K562 (cell line): ENCODE results near the gene PTAR1. TPM values are rescaled to one million over a fixed set of nuclear protein-coding genes. Genes with fewer than 3 reads are reported as not detected.

ENCODE experiments used
- ATAC-seq: fragments of 200-7000 bp; cut with Tn5 transposase; 3 replicates; pipeline ENCODE4 v1.9.1; 2020; ENCODE audit warnings: moderate library complexity
- BruUV-seq: library from RNA; stranded (reverse); fragments of 400-500 nt; replicated peaks from 2 replicates; lab custom pipeline; 2021; lab: Mats Ljungman, UMichigan
- CTCF ChIA-PET: fragments of 300-600 bp; formaldehyde crosslinking; extraction: SDS; loops from one replicate; lab custom pipeline; 2021; ENCODE audit warnings: low intra/inter-chr PET ratio; lab: Yijun Ruan, JAX
- POLR2A ChIA-PET: fragments of 300-600, 350-650 bp; sonication (Branson Sonifier 250); formaldehyde crosslinking; extraction: SDS; loops from one replicate; lab custom pipeline; 2021; ENCODE audit warnings: antibody characterized with exemption, inconsistent platforms; lab: Yijun Ruan, JAX
- DNase-seq, 4 experiments: peaks; one replicate each; pipeline versions ENCODE4 v3.0.0 to v3.0.0-alpha.2; 2011 to 2018; ENCODE audit warnings: low spot score in 3 of 4, mixed read lengths in 3 of 4; ENCODE audit errors: extremely low read depth in 1 of 4
- FAIRE-seq: peaks from 2 replicates; lab custom pipeline; 2011; peaks lifted over from hg19 to GRCh38; lab: Jason Lieb, UNC
- H2AFZ ChIP-seq: 2 replicates; pipeline ENCODE4 v1.6.0; 2011; ENCODE audit warnings: low read depth, low read length, control low read depth, inconsistent platforms
- H3K27ac ChIP-seq: fragments of 200-600 bp; 3 replicates; pipeline ENCODE4 v1.8.0; 2011; ENCODE audit warnings: low read depth, mild to moderate bottlenecking, control low read depth, inconsistent platforms, low read length, moderate library complexity, mixed read lengths; ENCODE audit errors: extremely low read depth
- H3K27me3 ChIP-seq, 2 experiments: fragments of 300-600 bp in 1 of 2; 2 replicates in 1 of 2; 3 replicates in 1 of 2; pipeline versions ENCODE4 v1.6.0 to v1.8.0; 2011; ENCODE audit warnings: inconsistent platforms in 2 of 2, low read length in 2 of 2, mild to moderate bottlenecking in 1 of 2, mixed read lengths in 1 of 2, moderate library complexity in 1 of 2; ENCODE audit not compliant: control insufficient read depth in 2 of 2, insufficient read depth in 2 of 2
- H3K36me3 ChIP-seq: fragments of 300-600 bp; 3 replicates; pipeline ENCODE4 v1.8.0; 2011; ENCODE audit warnings: mild to moderate bottlenecking, low read length, inconsistent platforms; ENCODE audit not compliant: control insufficient read depth, insufficient read depth
- H3K4me1 ChIP-seq, 2 experiments: fragments of 200-600 bp in 1 of 2; replicated peaks in 1 of 2; 2 replicates in 1 of 2; 3 replicates in 1 of 2; pipeline versions ENCODE4 v1.5.1 to v1.8.0; 2011; ENCODE audit warnings: inconsistent platforms in 2 of 2, low read length in 2 of 2, mild to moderate bottlenecking in 1 of 2, mixed read lengths in 1 of 2, moderate library complexity in 1 of 2; ENCODE audit not compliant: control insufficient read depth in 2 of 2, insufficient read depth in 2 of 2
- H3K4me2 ChIP-seq: 2 replicates; pipeline ENCODE4 v1.6.1; 2011; ENCODE audit warnings: low read length, control low read depth, inconsistent platforms, mixed read lengths; ENCODE audit not compliant: insufficient read depth
- H3K4me3 ChIP-seq: fragments of 200-600 bp; sonication (generic), shearing (Covaris generic); 2 replicates; pipeline ENCODE4 v1.5.1; 2016; ENCODE audit warnings: control low read depth, inconsistent platforms
- H3K79me2 ChIP-seq: fragments of 200-600 bp; 3 replicates; pipeline ENCODE4 v1.8.0; 2011; ENCODE audit warnings: low read length, inconsistent platforms; ENCODE audit not compliant: control insufficient read depth, insufficient read depth
- H3K9ac ChIP-seq, 2 experiments: 2 replicates each; pipeline versions ENCODE4 v1.6.0 to v1.6.1; 2011; ENCODE audit warnings: low read depth in 2 of 2, low read length in 2 of 2, control low read depth in 1 of 2, inconsistent platforms in 1 of 2, mild to moderate bottlenecking in 1 of 2, mixed read lengths in 1 of 2; ENCODE audit not compliant: insufficient read depth in 1 of 2
- H3K9me1 ChIP-seq: one replicate; pipeline ENCODE4 v1.6.0; 2011; ENCODE audit warnings: inconsistent platforms, mild to moderate bottlenecking, low read length, moderate library complexity; ENCODE audit not compliant: control insufficient read depth, insufficient read depth
- H3K9me3 ChIP-seq: replicated peaks from 2 replicates; pipeline ENCODE4 v1.5.1; 2011; ENCODE audit warnings: low read depth, low read length, inconsistent platforms; ENCODE audit not compliant: control insufficient read depth, insufficient read depth
- H4K20me1 ChIP-seq: replicated peaks from 2 replicates; pipeline ENCODE4 v1.6.1; 2011; ENCODE audit warnings: low read length, inconsistent platforms, mixed read lengths; ENCODE audit not compliant: control insufficient read depth, insufficient read depth
- PBX2 ChIP-seq, 2 experiments: IDR thresholded peaks in 1 of 2; conservative IDR thresholded peaks in 1 of 2; 2 replicates each; pipeline ENCODE4 v1.6.1; 2016; ENCODE audit warnings: low read depth in 2 of 2, mild to moderate bottlenecking in 1 of 2, missing compliant biosample characterization in 1 of 2, missing genetic modification characterization in 1 of 2, moderate library complexity in 1 of 2
- SRF ChIP-seq, 2 experiments: fragments of 250-450, 450-650 bp in 1 of 2; sonication (Bioruptor Pico) in 1 of 2; sonication (generic) in 1 of 2; formaldehyde crosslinking; IDR thresholded peaks; 2 replicates each; pipeline versions ENCODE4 v1.5.0 to v1.5.1; 2020 to 2022; ENCODE audit warnings: mild to moderate bottlenecking in 1 of 2, missing genetic modification reagents in 1 of 2
- ZNF57 ChIP-seq: fragments of 450-650 bp; formaldehyde crosslinking; IDR thresholded peaks from 2 replicates; pipeline ENCODE4 v1.4.0; 2020; ENCODE audit warnings: mild to moderate bottlenecking, moderate library complexity
- ZNF639 ChIP-seq, 2 experiments: fragments of 200-800 bp in 1 of 2; sonication (Bioruptor generic) in 1 of 2; sonication (generic) in 1 of 2; formaldehyde crosslinking in 1 of 2; IDR thresholded peaks in 1 of 2; conservative IDR thresholded peaks in 1 of 2; 2 replicates each; pipeline versions ENCODE4 v1.5.0 to v1.6.1; 2016 to 2020; ENCODE audit warnings: missing compliant biosample characterization in 1 of 2, missing genetic modification characterization in 1 of 2, missing genetic modification reagents in 1 of 2
- ZNF766 ChIP-seq: fragments of 200-800 bp; sonication (Bioruptor generic); conservative IDR thresholded peaks from 2 replicates; pipeline ENCODE4 v1.6.1; 2016; ENCODE audit warnings: missing genetic modification characterization, missing compliant biosample characterization
- WGBS: fragments of 100-300 bp; shearing (Covaris generic); methylation state at CpG from one replicate; pipeline ENCODE4 v1.1.6; 2016; ENCODE audit warnings: low coverage, mixed read lengths; ENCODE audit not compliant: insufficient coverage; ENCODE audit errors: missing lambda C conversion rate; 5-methylcytosine and 5-hydroxymethylcytosine counted together
- in situ Hi-C: fragments of 300-500 bp; cut with MboI; formaldehyde crosslinking; loops from 4 replicates; pipeline ENCODE4 v1.15.0; 2018; ENCODE audit warnings: inconsistent platforms, mixed read lengths
- intact Hi-C: fragments of 100-400 bp; cut with micrococcal nuclease; formaldehyde crosslinking; loops from 2 replicates; pipeline ENCODE4 v1.14.2; 2022
- polyA plus RNA-seq, 8 experiments: library from polyadenylated mRNA; depleted of rRNA in 4 of 8; stranded (reverse) in 5 of 8; unstranded in 3 of 8; fragments of >200 nt; fragmentation: Nextera tagmentation in 2 of 8; fragmentation: Illumina TruSeq in 1 of 8; extraction: Ambion mirVana in 2 of 8; extraction: Trizol in 1 of 8; gene quantifications; 2 replicates each; pipeline versions ENCODE4 v1.2.1 to v1.2.3, GENCODE V29; 2011 to 2014; ENCODE audit warnings: inconsistent platforms in 1 of 8, missing spikeins in 1 of 8
- total RNA-seq, 7 experiments: library from RNA; depleted of rRNA in 6 of 7; stranded (reverse); fragments of >200 nt in 6 of 7; fragmentation: Illumina TruSeq in 2 of 7; extraction: Trizol in 2 of 7; gene quantifications; 2 replicates each; pipeline versions ENCODE4 v1.2.1 to v1.2.3, GENCODE V29; 2011 to 2021; ENCODE audit warnings: low replicate concordance in 1 of 7

Gene PTAR1
- total and polyA plus RNA-seq, 9 of the 15 experiments (the other 6 are each of a cell fraction or from before 2014, with no cell fraction given): 10.1 to 48.0 (median 28.0) TPM

GRCh38 chr9:69731348-69731747 lies 28.5 kb downstream of the PTAR1 start:
- in situ Hi-C loops: no loop called here
- no peak for ATAC-seq
- TF ChIP-seq SRF (CRISPR knock-in tag; IDR thresholded peaks at IDR 0.05) (no peak), PBX2 (CRISPR knock-in tag; IDR thresholded peaks at IDR 0.05; ENCODE audit: low read depth) (no peak), PBX2 (tag; conservative IDR thresholded peaks at IDR 0.05; ENCODE audit: low read depth) (no peak), ZNF639 (CRISPR knock-in tag; conservative IDR thresholded peaks at IDR 0.05 in 1 of 2, IDR thresholded peaks at IDR 0.05 in 1 of 2) (no peak), ZNF57 (no peak), ZNF766 (CRISPR knock-in tag) (no peak)

More at GRCh38 chr9:69731348-69731747, 28.5 kb downstream of the PTAR1 start:
- no peaks in the 10 kb centered on the region for H3K9me3 ChIP-seq
- intact Hi-C loops: no loop called here
- no peak overlapping the region for H3K4me2 ChIP-seq
- H2AFZ ChIP-seq: no peak overlapping the region
- ChIA-PET POLR2A (no interaction called here), CTCF (no interaction called here)
- WGBS: 70% methylated on average over 2 of the region's 2 CpGs
- FAIRE-seq (no peak), DNase-seq (no peak)
- no peak overlapping the region for H3K27ac ChIP-seq
- no TSS peak for BruUV-seq
- H3K4me1 ChIP-seq: no peaks in the 10 kb centered on the region
- no peak overlapping the region for H3K4me3 ChIP-seq
- H3K9me1 ChIP-seq: no peaks in the 10 kb centered on the region
- no peaks in the 10 kb centered on the region for H3K79me2 ChIP-seq
- no peaks in the 10 kb centered on the region for H3K27me3 ChIP-seq
- H4K20me1 ChIP-seq: no peaks in the 10 kb centered on the region
- peaks cover 71% of the 10 kb centered on the region for H3K36me3 ChIP-seq
- H3K9ac ChIP-seq: no peak overlapping the region
